Neutrophil (primary cell): ENCODE measurements around the gene SLC52A3.

ENCODE experiments used
- H3K27ac ChIP-seq: fragments of 200-600 bp; sonication (generic); 2 replicates; pipeline ENCODE4 v1.5.1; 2016; ENCODE audit warnings: mild to moderate bottlenecking, moderate library complexity
- H3K27me3 ChIP-seq: fragments of 200-600 bp; sonication (generic); 2 replicates; pipeline ENCODE4 v1.6.0; 2016; ENCODE audit warnings: mild to moderate bottlenecking
- H3K36me3 ChIP-seq: fragments of 200-600 bp; sonication (generic); 2 replicates; pipeline ENCODE4 v1.5.1; 2017
- H3K4me1 ChIP-seq, 2 experiments: fragments of 200-600 bp in 1 of 2; sonication (generic) in 1 of 2; 1 replicate in 1 of 2; 2 replicates in 1 of 2; pipeline versions ENCODE4 v1.5.1 to v1.6.1; 2013 to 2016; ENCODE audit warnings: low read depth in 1 of 2, low read length in 1 of 2, mild to moderate bottlenecking in 1 of 2, moderate library complexity in 1 of 2; ENCODE audit not compliant: control insufficient read depth in 1 of 2, insufficient read depth in 1 of 2
- H3K4me3 ChIP-seq, 2 experiments: fragments of 200-600 bp in 1 of 2; sonication (generic) in 1 of 2; 1 replicate in 1 of 2; 2 replicates in 1 of 2; pipeline ENCODE4 v1.5.1; 2013 to 2016; ENCODE audit warnings: low read depth in 1 of 2, low read length in 1 of 2, mild to moderate bottlenecking in 1 of 2, moderate library complexity in 1 of 2
- H3K9me3 ChIP-seq: fragments of 200-600 bp; sonication (generic); 2 replicates; pipeline ENCODE4 v1.5.1; 2016
- CTCF ChIP-seq: fragments of 200-600 bp; sonication (generic); IDR thresholded peaks from 2 replicates; pipeline ENCODE4 v1.5.1; 2016; ENCODE audit warnings: antibody characterized with exemption

The SLC52A3 gene

GRCh38 chr20:774016-774659 lies 5.8 kb upstream of the SLC52A3 start:
- TF ChIP-seq CTCF: no peak
- Histone ChIP-seq H3K4me3 (no peak overlapping the region), H3K4me1 (no peaks in the 10 kb centered on the region), H3K27me3 (peaks cover 21% of the 10 kb centered on the region), H3K27ac (no peak overlapping the region), H3K36me3 (no peaks in the 10 kb centered on the region), H3K9me3 (no peaks in the 10 kb centered on the region)

GRCh38 chr20:772806-773205 lies 4.5 kb upstream of the SLC52A3 start:
- Histone ChIP-seq H3K27ac (no peak overlapping the region), H3K27me3 (peaks cover 30% of the 10 kb centered on the region), H3K9me3 (no peaks in the 10 kb centered on the region), H3K4me1 (no peaks in the 10 kb centered on the region), H3K4me3 (no peak overlapping the region), H3K36me3 (no peaks in the 10 kb centered on the region)
- no peak for TF ChIP-seq CTCF

- Histone ChIP-seq H3K27me3 (peaks cover 33% of the 10 kb centered on the region), H3K27ac (no peak overlapping the region), H3K4me3 (no peak overlapping the region), H3K4me1 (no peaks in the 10 kb centered on the region), H3K9me3 (no peaks in the 10 kb centered on the region), H3K36me3 (no peaks in the 10 kb centered on the region)
- no peak for TF ChIP-seq CTCF
Measured at GRCh38 chr20:771741-772464, 3.6 kb upstream of the SLC52A3 start.

GRCh38 chr20:770691-771090 lies 2.4 kb upstream of the SLC52A3 start:
- H3K27me3 ChIP-seq: peaks cover 33% of the 10 kb centered on the region
- no peaks in the 10 kb centered on the region for H3K36me3 ChIP-seq
- TF ChIP-seq CTCF: no peak
- H3K27ac ChIP-seq: no peak overlapping the region
- H3K4me1 ChIP-seq: no peaks in the 10 kb centered on the region
- H3K4me3 ChIP-seq: no peak overlapping the region
- no peaks in the 10 kb centered on the region for H3K9me3 ChIP-seq

- no peak for TF ChIP-seq CTCF
- no peak overlapping the region for H3K27ac ChIP-seq
- H3K4me3 ChIP-seq: no peak overlapping the region
- no peaks in the 10 kb centered on the region for H3K4me1 ChIP-seq
- peaks cover 33% of the 10 kb centered on the region for H3K27me3 ChIP-seq
- H3K9me3 ChIP-seq: no peaks in the 10 kb centered on the region
- H3K36me3 ChIP-seq: no peaks in the 10 kb centered on the region
Measured at GRCh38 chr20:766906-767305, 1.4 kb downstream of the SLC52A3 start.
